HepG2 (cell line): ENCODE results near the gene SLC16A11. TPM values are rescaled to one million over a fixed set of nuclear protein-coding genes. Genes with fewer than 3 reads are reported as not detected.

Experiments used
- CBX1 ChIP-seq: IDR thresholded peaks from one replicate; pipeline ENCODE4 v1.6.1; 2016; ENCODE audit warnings: antibody characterized with exemption, low read depth
- CBX2 ChIP-seq, 2 experiments: fragments of 200-600 bp in 1 of 2; sonication (generic); formaldehyde crosslinking in 1 of 2; IDR thresholded peaks; 2 replicates each; pipeline versions ENCODE4 v1.7.0 to v1.8.1; 2018 to 2022; ENCODE audit warnings: low read depth in 2 of 2, low read length in 1 of 2, mild to moderate bottlenecking in 1 of 2, missing genetic modification reagents in 1 of 2
- CHCHD3 ChIP-seq: sonication (generic); formaldehyde crosslinking; IDR thresholded peaks from 2 replicates; pipeline ENCODE4 v1.8.0; 2022; ENCODE audit warnings: mild to moderate bottlenecking, missing genetic modification reagents, moderate library complexity
- EHMT2 ChIP-seq: fragments of 200-600 bp; sonication (generic); IDR thresholded peaks from 2 replicates; pipeline ENCODE4 v1.7.0; 2017; ENCODE audit warnings: antibody characterized with exemption, low read depth, low read length, borderline replicate concordance
- FOSL1 ChIP-seq: sonication (generic); formaldehyde crosslinking; IDR thresholded peaks from 2 replicates; pipeline ENCODE4 v1.9.0; 2021; ENCODE audit warnings: missing genetic modification reagents, borderline replicate concordance
- HCFC1 ChIP-seq: fragments of 150-350 bp; IDR thresholded peaks from 2 replicates; pipeline ENCODE4 v1.6.1; 2014; ENCODE audit warnings: low read depth, low read length
- HNF4G ChIP-seq, 2 experiments: sonication (generic) in 1 of 2; formaldehyde crosslinking in 1 of 2; IDR thresholded peaks; 2 replicates each; pipeline versions ENCODE4 v1.4.0 to v1.6.1; 2011 to 2020; ENCODE audit warnings: borderline replicate concordance in 2 of 2, low read depth in 2 of 2, mild to moderate bottlenecking in 2 of 2, low read length in 1 of 2, missing genetic modification reagents in 1 of 2, moderate library complexity in 1 of 2
- IKZF1 ChIP-seq: fragments of 450-650 bp; IDR thresholded peaks from 2 replicates; pipeline ENCODE4 v1.7.1; 2016
- MIXL1 ChIP-seq: IDR thresholded peaks from 2 replicates; pipeline ENCODE4 v1.6.1; 2016
- MXI1 ChIP-seq: IDR thresholded peaks from 3 replicates; pipeline ENCODE4 v1.6.1; 2012; ENCODE audit warnings: low read depth, low read length, inconsistent platforms, borderline replicate concordance
- NR2F6 ChIP-seq, 2 experiments: IDR thresholded peaks; 2 replicates each; pipeline ENCODE4 v1.6.1; 2016; ENCODE audit warnings: antibody characterized with exemption in 1 of 2, mild to moderate bottlenecking in 1 of 2
- PHF20 ChIP-seq: sonication (generic); formaldehyde crosslinking; IDR thresholded peaks from 2 replicates; pipeline ENCODE4 v1.5.0; 2020; ENCODE audit warnings: mild to moderate bottlenecking, missing genetic modification reagents
- SOX5 ChIP-seq: IDR thresholded peaks from 2 replicates; pipeline ENCODE4 v1.6.1; 2016; ENCODE audit warnings: borderline replicate concordance
- SP5 ChIP-seq: IDR thresholded peaks from 2 replicates; pipeline ENCODE4 v1.6.1; 2016; ENCODE audit warnings: low read depth, borderline replicate concordance
- TAF15 ChIP-seq: fragments of 200-400 bp; formaldehyde crosslinking; IDR thresholded peaks from one replicate; pipeline ENCODE4 v1.6.1; 2018; ENCODE audit warnings: mild to moderate bottlenecking, low read depth, low read length; ENCODE audit not compliant: poor library complexity, severe bottlenecking
- YEATS4 ChIP-seq: sonication (generic); formaldehyde crosslinking; IDR thresholded peaks from 2 replicates; pipeline ENCODE4 v1.4.0; 2020; ENCODE audit warnings: missing genetic modification reagents, borderline replicate concordance
- ZFP36 ChIP-seq: fragments of 150-350 bp; IDR thresholded peaks from 2 replicates; pipeline ENCODE4 v1.6.1; 2018; ENCODE audit warnings: borderline replicate concordance, low read length, low read depth; ENCODE audit not compliant: partially characterized antibody
- ZNF138 ChIP-seq: sonication (generic); formaldehyde crosslinking; IDR thresholded peaks from 2 replicates; pipeline ENCODE4 v1.5.0; 2020; ENCODE audit warnings: mild to moderate bottlenecking, low read depth, missing genetic modification reagents
- ZNF234 ChIP-seq: sonication (generic); formaldehyde crosslinking; conservative IDR thresholded peaks from 2 replicates; pipeline ENCODE4 v1.5.1; 2020; ENCODE audit warnings: mild to moderate bottlenecking, missing genetic modification reagents
- polyA plus RNA-seq, 8 experiments: library from polyadenylated mRNA; depleted of rRNA in 3 of 8; stranded (reverse) in 7 of 8; unstranded in 1 of 8; fragments of >200 nt; fragmentation: Illumina TruSeq in 4 of 8; extraction: Trizol in 4 of 8; gene quantifications; 2 replicates each; pipeline versions ENCODE4 v1.2.1 to v1.2.3, GENCODE V29; 2011 to 2016; ENCODE audit warnings: low read depth in 4 of 8, missing spikeins in 1 of 8, mixed read lengths in 1 of 8; ENCODE audit not compliant: insufficient read depth in 1 of 8
- total RNA-seq, 5 experiments: library from RNA; depleted of rRNA; stranded (reverse); fragments of >200 nt; fragmentation: Illumina TruSeq; extraction: Trizol; gene quantifications; 2 replicates each; pipeline ENCODE4 v1.2.3, GENCODE V29; 2016; ENCODE audit warnings: low read depth in 1 of 5
- TF ChIP-seq, protein P1 (sequence below): sonication (generic); formaldehyde crosslinking; IDR thresholded peaks from 2 replicates; pipeline ENCODE4 v1.4.0; 2020; ENCODE audit warnings: missing genetic modification reagents
- TF ChIP-seq, protein P2 (sequence below): sonication (generic); formaldehyde crosslinking; IDR thresholded peaks from 2 replicates; pipeline ENCODE4 v1.5.0; 2020; ENCODE audit warnings: missing genetic modification reagents
- TF ChIP-seq, protein P3 (sequence below): sonication (generic); formaldehyde crosslinking; IDR thresholded peaks from 2 replicates; pipeline ENCODE4 v1.4.0; 2020; ENCODE audit warnings: missing genetic modification reagents
- TF ChIP-seq, protein P4 (sequence below): IDR thresholded peaks from 2 replicates; pipeline ENCODE4 v1.6.1; 2016
- TF ChIP-seq, protein P5 (sequence below): sonication (generic); formaldehyde crosslinking; IDR thresholded peaks from 2 replicates; pipeline ENCODE4 v1.5.0; 2020; ENCODE audit warnings: missing genetic modification reagents

Gene SLC16A11
- total and polyA plus RNA-seq, 2 of the 13 experiments (the other 11 are each of a cell fraction or from before 2014, with no cell fraction given), result not detected

DNA sequence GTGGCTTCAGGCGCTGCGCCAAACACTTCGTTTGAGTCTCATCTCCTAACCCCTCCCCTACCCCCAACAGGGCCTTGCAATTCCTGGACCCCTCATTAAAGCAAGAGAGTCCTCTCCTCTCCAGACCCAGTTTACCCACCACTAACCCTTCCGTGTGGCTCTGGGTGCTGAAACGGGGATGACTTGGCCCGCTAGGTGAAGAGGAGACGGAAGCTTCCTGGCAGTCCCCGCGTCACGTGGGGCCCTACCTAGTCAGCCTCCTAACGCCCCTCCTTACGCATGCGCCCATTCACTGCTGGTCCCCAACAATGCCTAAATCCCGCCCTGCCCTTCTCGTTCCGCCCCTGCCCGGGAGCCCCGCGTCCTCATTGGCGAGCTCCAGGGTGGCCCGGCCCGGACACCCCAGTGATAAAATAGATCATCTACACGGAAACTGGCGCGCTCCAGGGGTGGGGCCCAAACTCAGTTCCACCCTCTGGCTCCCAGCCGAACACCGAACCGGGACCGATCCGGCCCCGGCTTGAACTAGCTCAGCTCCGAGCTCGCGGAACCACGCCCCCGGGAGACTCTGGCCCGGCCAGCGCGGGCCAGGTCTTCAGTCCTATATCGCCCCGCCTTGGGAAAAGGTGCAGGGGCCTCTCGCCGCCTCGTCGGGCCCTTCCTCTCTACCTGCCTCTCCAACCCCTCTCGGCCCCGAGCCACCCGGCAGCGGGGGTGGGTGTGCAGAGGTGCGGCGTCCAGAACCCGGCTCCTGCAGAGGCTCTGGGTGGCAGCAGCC lies 8.1 kb downstream of the SLC16A11 start, which contains the start of gene SLC16A13 (continued):
- TF ChIP-seq HNF4G (IDR thresholded peaks at IDR 0.05; ENCODE audit: borderline replicate concordance, low read depth, low read length) (no peak), HNF4G (CRISPR knock-in tag; IDR thresholded peaks at IDR 0.05; ENCODE audit: borderline replicate concordance, low read depth) (no peak), ZNF138 (CRISPR knock-in tag) (no peak), CBX2 (IDR thresholded peaks at IDR 0.05; ENCODE audit: low read depth, low read length) (no peak), CBX2 (CRISPR knock-in tag; IDR thresholded peaks at IDR 0.05; ENCODE audit: low read depth) (no peak), MXI1 (peak; percentile 66; the same call in 1 of the 3 replicates), IKZF1 (no peak), YEATS4 (CRISPR knock-in tag) (no peak), ZFP36 (no peak), ZNF234 (CRISPR knock-in tag) (no peak), CHCHD3 (CRISPR knock-in tag) (0 out of 2 replicates have a peak, but pooled peaks have one; percentile 26), HCFC1 (no peak), CBX1 (no peak), MIXL1 (CRISPR knock-in tag) (peak; percentile 50; the same call in 1 of the 2 replicates), SP5 (CRISPR knock-in tag) (no peak), TAF15 (no peak), PHF20 (peak; percentile 55), FOSL1 (CRISPR knock-in tag) (no peak), NR2F6 (IDR thresholded peaks at IDR 0.05) (no peak), NR2F6 (CRISPR knock-in tag; IDR thresholded peaks at IDR 0.05) (no peak), EHMT2 (no peak), SOX5 (CRISPR knock-in tag) (peak; percentile 56; the same call in 1 of the 2 replicates)
- TF ChIP-seq, protein P1, sequence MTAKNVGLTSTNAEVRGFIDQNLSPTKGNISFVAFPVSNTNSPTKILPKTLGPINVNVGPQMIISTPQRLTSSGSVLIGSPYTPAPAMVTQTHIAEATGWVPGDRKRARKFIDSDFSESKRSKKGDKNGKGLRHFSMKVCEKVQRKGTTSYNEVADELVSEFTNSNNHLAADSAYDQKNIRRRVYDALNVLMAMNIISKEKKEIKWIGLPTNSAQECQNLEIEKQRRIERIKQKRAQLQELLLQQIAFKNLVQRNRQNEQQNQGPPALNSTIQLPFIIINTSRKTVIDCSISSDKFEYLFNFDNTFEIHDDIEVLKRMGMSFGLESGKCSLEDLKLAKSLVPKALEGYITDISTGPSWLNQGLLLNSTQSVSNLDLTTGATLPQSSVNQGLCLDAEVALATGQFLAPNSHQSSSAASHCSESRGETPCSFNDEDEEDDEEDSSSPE (CRISPR knock-in tag), result peak; percentile 79; the same call in 1 of the 2 replicates
- TF ChIP-seq, protein P2, sequence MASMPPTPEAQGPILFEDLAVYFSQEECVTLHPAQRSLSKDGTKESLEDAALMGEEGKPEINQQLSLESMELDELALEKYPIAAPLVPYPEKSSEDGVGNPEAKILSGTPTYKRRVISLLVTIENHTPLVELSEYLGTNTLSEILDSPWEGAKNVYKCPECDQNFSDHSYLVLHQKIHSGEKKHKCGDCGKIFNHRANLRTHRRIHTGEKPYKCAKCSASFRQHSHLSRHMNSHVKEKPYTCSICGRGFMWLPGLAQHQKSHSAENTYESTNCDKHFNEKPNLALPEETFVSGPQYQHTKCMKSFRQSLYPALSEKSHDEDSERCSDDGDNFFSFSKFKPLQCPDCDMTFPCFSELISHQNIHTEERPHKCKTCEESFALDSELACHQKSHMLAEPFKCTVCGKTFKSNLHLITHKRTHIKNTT, result no peak
- TF ChIP-seq, protein P3, sequence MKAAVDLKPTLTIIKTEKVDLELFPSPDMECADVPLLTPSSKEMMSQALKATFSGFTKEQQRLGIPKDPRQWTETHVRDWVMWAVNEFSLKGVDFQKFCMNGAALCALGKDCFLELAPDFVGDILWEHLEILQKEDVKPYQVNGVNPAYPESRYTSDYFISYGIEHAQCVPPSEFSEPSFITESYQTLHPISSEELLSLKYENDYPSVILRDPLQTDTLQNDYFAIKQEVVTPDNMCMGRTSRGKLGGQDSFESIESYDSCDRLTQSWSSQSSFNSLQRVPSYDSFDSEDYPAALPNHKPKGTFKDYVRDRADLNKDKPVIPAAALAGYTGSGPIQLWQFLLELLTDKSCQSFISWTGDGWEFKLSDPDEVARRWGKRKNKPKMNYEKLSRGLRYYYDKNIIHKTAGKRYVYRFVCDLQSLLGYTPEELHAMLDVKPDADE (CRISPR knock-in tag), result no peak
- TF ChIP-seq, protein P4, sequence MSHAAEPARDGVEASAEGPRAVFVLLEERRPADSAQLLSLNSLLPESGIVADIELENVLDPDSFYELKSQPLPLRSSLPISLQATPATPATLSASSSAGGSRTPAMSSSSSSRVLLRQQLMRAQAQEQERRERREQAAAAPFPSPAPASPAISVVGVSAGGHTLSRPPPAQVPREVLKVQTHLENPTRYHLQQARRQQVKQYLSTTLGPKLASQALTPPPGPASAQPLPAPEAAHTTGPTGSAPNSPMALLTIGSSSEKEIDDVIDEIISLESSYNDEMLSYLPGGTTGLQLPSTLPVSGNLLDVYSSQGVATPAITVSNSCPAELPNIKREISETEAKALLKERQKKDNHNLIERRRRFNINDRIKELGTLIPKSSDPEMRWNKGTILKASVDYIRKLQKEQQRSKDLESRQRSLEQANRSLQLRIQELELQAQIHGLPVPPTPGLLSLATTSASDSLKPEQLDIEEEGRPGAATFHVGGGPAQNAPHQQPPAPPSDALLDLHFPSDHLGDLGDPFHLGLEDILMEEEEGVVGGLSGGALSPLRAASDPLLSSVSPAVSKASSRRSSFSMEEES (CRISPR knock-in tag), result peak; percentile 94
- TF ChIP-seq, protein P5, sequence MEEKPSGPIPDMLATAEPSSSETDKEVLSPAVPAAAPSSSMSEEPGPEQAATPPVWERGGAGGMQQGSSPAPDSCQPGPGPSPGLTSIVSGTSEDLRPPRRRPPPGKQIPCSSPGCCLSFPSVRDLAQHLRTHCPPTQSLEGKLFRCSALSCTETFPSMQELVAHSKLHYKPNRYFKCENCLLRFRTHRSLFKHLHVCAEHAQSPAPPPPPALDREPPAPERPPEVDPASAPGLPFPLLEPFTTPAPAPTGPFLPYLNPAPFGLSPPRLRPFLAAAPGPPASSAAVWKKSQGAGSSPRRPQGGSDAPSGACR (CRISPR knock-in tag), result peak; percentile 48; the same call in 1 of the 2 replicates
